GM12865 (cell line): Measurements from ENCODE around the gene PEG3.
"Not testable (repeated sequence)": the region's sequence is repeated elsewhere in the genome, so short reads cannot be mapped to it uniquely, and the experiment has no call there.

Experiments
- DNase-seq: peaks from one replicate; pipeline ENCODE4 v3.0.0; 2010; ENCODE audit warnings: low read depth
- H3K4me3 ChIP-seq: 2 replicates; pipeline ENCODE4 v1.5.1; 2011; ENCODE audit warnings: mild to moderate bottlenecking, low read depth, low read length, control low read depth
- CTCF ChIP-seq: IDR thresholded peaks from 2 replicates; pipeline ENCODE4 v1.5.1; 2011; ENCODE audit warnings: low read length, control low read depth, low read depth, inconsistent platforms; ENCODE audit not compliant: insufficient read depth; ENCODE audit errors: missing control alignments

PEG3 gene

DNA sequence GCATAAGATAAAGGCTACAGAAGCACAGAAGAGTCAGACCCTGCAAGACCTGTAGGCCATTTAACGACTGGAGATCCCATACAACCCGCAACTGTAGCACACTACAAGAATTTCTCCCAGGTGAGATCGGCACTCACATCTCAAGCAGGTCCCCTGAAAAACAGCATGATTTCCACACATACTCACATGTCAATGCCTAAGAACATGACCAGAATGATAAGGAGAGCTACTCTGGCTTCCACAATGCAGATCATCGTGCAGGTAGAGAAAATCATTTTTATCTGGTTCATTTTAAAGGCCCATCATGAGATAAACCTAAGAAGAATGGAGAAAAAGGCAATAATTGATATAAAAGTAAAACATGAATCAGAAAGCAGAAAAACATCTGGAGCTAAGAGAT, 17.5 kb upstream of the PEG3 start:
- TF ChIP-seq CTCF, result no peak
- DNase-seq, result no peak
- no peak overlapping the region for H3K4me3 ChIP-seq

GRCh38 chr19:56856822-56857221, 16.3 kb upstream of the PEG3 start:
- no peak for TF ChIP-seq CTCF
- no peak for DNase-seq

DNA sequence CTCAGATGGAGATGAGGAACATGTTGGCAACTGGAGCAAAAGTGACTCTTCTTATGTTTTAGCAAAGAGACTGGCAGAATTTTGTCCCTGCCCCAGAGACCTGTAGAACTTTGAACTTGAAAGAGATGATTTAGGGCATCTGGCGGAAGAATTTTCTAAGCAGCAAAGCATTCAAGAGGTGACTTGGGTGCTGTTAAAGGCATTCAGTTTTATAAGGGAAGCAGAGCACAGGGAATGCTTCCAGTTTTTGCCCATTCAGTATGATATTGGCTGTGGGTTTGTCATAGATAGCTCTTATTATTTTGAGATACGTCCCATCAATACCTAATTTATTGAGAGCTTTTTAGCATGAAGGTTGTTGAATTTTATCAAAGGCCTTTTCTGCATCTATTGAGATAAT, 11.8 kb upstream of the PEG3 start:
- not testable (repeated sequence) for H3K4me3 ChIP-seq, DNase-seq

More at GRCh38 chr19:56856822-56857221, 16.3 kb upstream of the PEG3 start:
- no peak overlapping the region for H3K4me3 ChIP-seq

DNA sequence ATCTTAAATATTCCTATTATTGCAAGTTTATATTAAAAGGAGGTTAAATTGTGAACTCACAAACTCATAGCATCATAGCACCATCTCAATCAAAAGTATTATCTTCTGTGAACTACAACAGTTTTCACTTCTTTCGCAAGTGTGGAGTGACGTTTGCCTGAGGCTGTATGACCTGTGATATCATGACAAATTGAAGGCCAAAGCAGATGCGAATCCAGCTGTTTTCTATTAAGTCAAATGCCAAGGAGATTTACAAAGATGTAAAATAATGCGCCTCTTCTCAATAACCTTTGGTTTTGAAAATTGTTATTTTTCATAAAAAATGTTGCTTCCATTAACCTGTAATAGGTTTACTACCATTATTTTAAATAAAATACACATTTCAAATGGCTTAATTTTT, 7.6 kb upstream of the PEG3 start:
- TF ChIP-seq CTCF, result no peak
- H3K4me3 ChIP-seq, result no peak overlapping the region
- no peak for DNase-seq

- H3K4me3 ChIP-seq, result no peak overlapping the region
- no peak for DNase-seq
- no peak for TF ChIP-seq CTCF
Observed at GRCh38 chr19:56842412-56842811, 1.9 kb upstream of the PEG3 start.

DNA sequence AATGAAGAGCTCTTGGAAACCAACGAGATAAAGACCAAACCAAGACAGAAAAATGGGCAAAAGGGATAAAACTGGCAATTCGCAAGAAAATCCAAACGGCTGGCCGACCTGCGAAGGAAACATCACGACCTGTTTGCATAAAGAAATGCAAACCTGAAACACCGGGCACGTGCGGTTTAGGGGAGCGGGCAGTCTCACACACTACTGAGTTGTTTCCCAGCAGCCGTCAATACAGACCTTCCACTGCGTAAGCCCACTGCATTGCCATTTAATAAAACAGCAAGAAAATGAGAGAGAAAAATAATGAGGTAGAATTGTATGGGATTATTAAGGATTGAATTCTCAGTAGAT, 642 bp upstream of the PEG3 start:
- no peak overlapping the region for H3K4me3 ChIP-seq
- DNase-seq, result no peak
- TF ChIP-seq CTCF, result no peak

DNA sequence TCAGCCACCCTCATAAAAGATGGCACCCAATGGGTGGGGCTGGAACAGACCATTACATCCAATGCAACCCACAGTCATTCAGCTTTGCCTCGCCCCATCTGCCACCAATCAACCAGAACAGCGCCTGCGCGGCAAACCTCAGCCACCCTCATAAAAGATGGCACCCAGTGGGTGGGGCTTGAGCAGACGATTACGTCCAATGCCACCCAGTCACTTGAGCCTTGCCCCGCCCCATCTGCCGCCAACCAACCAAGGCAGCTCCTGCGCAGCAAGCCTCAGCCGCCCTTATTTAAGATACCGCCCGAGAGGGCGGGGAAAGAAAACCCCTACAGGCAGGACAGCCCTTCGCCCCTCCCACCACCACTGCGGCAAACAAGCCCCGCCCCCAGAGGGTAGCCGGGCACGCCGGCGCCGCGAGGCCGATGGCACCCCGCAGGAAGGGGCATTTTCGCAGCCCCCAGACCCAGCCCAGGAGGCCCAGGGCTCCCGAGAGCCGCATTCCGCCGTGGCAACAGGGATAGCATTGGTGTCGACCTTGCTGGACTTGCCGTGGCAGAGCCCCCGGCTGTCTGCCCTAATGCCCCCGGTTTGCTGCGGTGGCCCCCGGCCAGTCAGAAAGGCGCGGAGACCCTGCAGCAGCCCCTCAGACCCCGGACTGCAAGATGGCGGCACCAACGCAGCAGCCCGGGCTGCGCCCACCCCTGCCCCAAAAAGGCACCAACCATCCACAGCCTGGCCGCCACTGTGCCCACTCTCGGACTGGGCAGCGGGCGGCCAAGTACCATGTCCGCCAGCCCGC, 675 bp downstream of the PEG3 start:
- no peak for DNase-seq
- no peak for TF ChIP-seq CTCF
- H3K4me3 ChIP-seq, result no peak overlapping the region
